NB4 (cell line): ENCODE data around the gene CCDC57.

Experiments
- CTCF ChIP-seq: IDR thresholded peaks from one replicate; pipeline ENCODE4 v1.5.1; 2012; ENCODE audit warnings: low read depth, low read length
- POLR2A ChIP-seq: IDR thresholded peaks from 2 replicates; pipeline ENCODE4 v1.6.1; 2011; ENCODE audit warnings: mild to moderate bottlenecking; ENCODE audit not compliant: insufficient read length; ENCODE audit errors: extremely low read depth

GRCh38 chr17:82200743-82201497, 11.7 kb downstream of the CCDC57 start:
- TF ChIP-seq POLR2A: no peak
- no peak for TF ChIP-seq CTCF
